ENCODE results near the gene FTO.

The FTO gene

GRCh38 chr16:53755026-53755910, 51.3 kb downstream of the FTO start:
- no peak for DNase-seq (ENCODE audit: low read depth in 2 of 2)

- DNase-seq (ENCODE audit: low read depth in 2 of 2): no peak
Observed at GRCh38 chr16:53756275-53756996, 52.5 kb downstream of the FTO start.

GRCh38 chr16:53757971-53758609, 54.1 kb downstream of the FTO start:
- DNase-seq (ENCODE audit: low read depth in 2 of 2): no peak

GRCh38 chr16:53761962-53762703, 58.2 kb downstream of the FTO start:
- DNase-seq (ENCODE audit: low read depth in 2 of 2): no peak

- DNase-seq (ENCODE audit: low read depth in 2 of 2): no peak
Observed at GRCh38 chr16:53766304-53767016, 62.5 kb downstream of the FTO start.

- no peak for DNase-seq (ENCODE audit: low read depth in 2 of 2)
Observed at GRCh38 chr16:53768167-53768566, 64.2 kb downstream of the FTO start.

- DNase-seq (ENCODE audit: low read depth in 2 of 2): peak; percentile 74 to 78
Observed at GRCh38 chr16:53768593-53768992, 64.6 kb downstream of the FTO start.

GRCh38 chr16:53769185-53769584, 65.2 kb downstream of the FTO start:
- no peak for DNase-seq (ENCODE audit: low read depth in 2 of 2)

- DNase-seq (ENCODE audit: low read depth in 2 of 2): no peak
Observed at GRCh38 chr16:53769787-53770186, 65.8 kb downstream of the FTO start.

GRCh38 chr16:53770641-53771040, 66.7 kb downstream of the FTO start:
- no peak for DNase-seq (ENCODE audit: low read depth in 2 of 2)

- no peak for DNase-seq (ENCODE audit: low read depth in 2 of 2)
Observed at GRCh38 chr16:53771655-53772497, 67.9 kb downstream of the FTO start.

GRCh38 chr16:53773150-53773846, 69.3 kb downstream of the FTO start:
- peak; percentile 57 to 61 for DNase-seq (ENCODE audit: low read depth in 2 of 2)

- DNase-seq (ENCODE audit: low read depth in 2 of 2): no peak
Observed at GRCh38 chr16:53773881-53774280, 69.9 kb downstream of the FTO start.

GRCh38 chr16:53775106-53775820, 71.3 kb downstream of the FTO start:
- no peak for DNase-seq (ENCODE audit: low read depth in 2 of 2)

- peak; percentile 96 to 97 for DNase-seq (ENCODE audit: low read depth in 2 of 2)
Observed at GRCh38 chr16:53775821-53776431, 72.0 kb downstream of the FTO start.

- no peak for DNase-seq (ENCODE audit: low read depth in 2 of 2)
Observed at GRCh38 chr16:53779186-53779585, 75.2 kb downstream of the FTO start.

GRCh38 chr16:53780051-53780450, 76.1 kb downstream of the FTO start:
- DNase-seq (ENCODE audit: low read depth in 2 of 2): no peak

- DNase-seq (ENCODE audit: low read depth in 2 of 2): no peak
Observed at GRCh38 chr16:53781023-53781605, 77.2 kb downstream of the FTO start.

Measured in fibroblast of skin of left biceps (primary cell).